Testis (tissue), 2 donors: Measurements from ENCODE around the gene C1orf116.

Source experiments
- POLR2A ChIP-seq: fragments of 450-650 bp; IDR thresholded peaks from one replicate; pipeline ENCODE4 v1.6.1; 2017; ENCODE audit warnings: antibody characterized with exemption, mild to moderate bottlenecking, moderate library complexity
- TF ChIP-seq, protein P1 (sequence below), 3 experiments: fragments of 450-650 bp in 2 of 3; fragments of 200-600 bp in 1 of 3; sonication (generic) in 1 of 3; IDR thresholded peaks; one replicate each; pipeline ENCODE4 v1.5.1; 2016 to 2019; ENCODE audit warnings: antibody characterized with exemption in 3 of 3, mild to moderate bottlenecking in 2 of 3, moderate library complexity in 1 of 3

- TF ChIP-seq, protein P1, sequence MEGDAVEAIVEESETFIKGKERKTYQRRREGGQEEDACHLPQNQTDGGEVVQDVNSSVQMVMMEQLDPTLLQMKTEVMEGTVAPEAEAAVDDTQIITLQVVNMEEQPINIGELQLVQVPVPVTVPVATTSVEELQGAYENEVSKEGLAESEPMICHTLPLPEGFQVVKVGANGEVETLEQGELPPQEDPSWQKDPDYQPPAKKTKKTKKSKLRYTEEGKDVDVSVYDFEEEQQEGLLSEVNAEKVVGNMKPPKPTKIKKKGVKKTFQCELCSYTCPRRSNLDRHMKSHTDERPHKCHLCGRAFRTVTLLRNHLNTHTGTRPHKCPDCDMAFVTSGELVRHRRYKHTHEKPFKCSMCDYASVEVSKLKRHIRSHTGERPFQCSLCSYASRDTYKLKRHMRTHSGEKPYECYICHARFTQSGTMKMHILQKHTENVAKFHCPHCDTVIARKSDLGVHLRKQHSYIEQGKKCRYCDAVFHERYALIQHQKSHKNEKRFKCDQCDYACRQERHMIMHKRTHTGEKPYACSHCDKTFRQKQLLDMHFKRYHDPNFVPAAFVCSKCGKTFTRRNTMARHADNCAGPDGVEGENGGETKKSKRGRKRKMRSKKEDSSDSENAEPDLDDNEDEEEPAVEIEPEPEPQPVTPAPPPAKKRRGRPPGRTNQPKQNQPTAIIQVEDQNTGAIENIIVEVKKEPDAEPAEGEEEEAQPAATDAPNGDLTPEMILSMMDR (IDR thresholded peaks at IDR 0.05): no peak
- no peak for TF ChIP-seq POLR2A
Observed at GRCh38 chr1:206970446-206970845, 62.1 kb downstream of the C1orf116 start, which contains the start of gene FCAMR.
